GM12878 (cell line): ENCODE measurements around the gene LIN37. TPM values are rescaled to one million over a fixed set of nuclear protein-coding genes. Genes with fewer than 3 reads are reported as not detected.
A peak's percentile ranks its signal among the peaks of the same experiment; 100 is the strongest.

Source experiments
- BCL11A ChIP-seq: IDR thresholded peaks from 2 replicates; pipeline ENCODE4 v1.6.1; 2011; ENCODE audit warnings: low read depth, low read length
- BMI1 ChIP-seq: fragments of 450-650 bp; IDR thresholded peaks from 2 replicates; pipeline ENCODE4 v1.6.1; 2016; ENCODE audit warnings: mild to moderate bottlenecking, moderate library complexity, borderline replicate concordance
- CBX5 ChIP-seq: sonication (generic); IDR thresholded peaks from 2 replicates; pipeline ENCODE4 v1.6.1; 2016; ENCODE audit warnings: low read depth, moderate library complexity, mild to moderate bottlenecking, inconsistent platforms
- CHD4 ChIP-seq: fragments of 200-600 bp; sonication (generic); IDR thresholded peaks from 2 replicates; pipeline ENCODE4 v1.6.1; 2016; ENCODE audit warnings: mild to moderate bottlenecking
- CREB1 ChIP-seq: IDR thresholded peaks from 2 replicates; pipeline ENCODE4 v1.6.1; 2012; ENCODE audit warnings: low read depth, mild to moderate bottlenecking, inconsistent platforms
- NBN ChIP-seq: fragments of 450-650 bp; IDR thresholded peaks from 2 replicates; pipeline ENCODE4 v1.6.1; 2016
- NRF1 ChIP-seq: conservative IDR thresholded peaks from 2 replicates; pipeline ENCODE4 v1.6.1; 2011; ENCODE audit warnings: mild to moderate bottlenecking, low read depth, low read length, improper control_type of control experiment
- PAX5 ChIP-seq: IDR thresholded peaks from 2 replicates; pipeline ENCODE4 v1.6.1; 2011; ENCODE audit warnings: low read depth, low read length, borderline replicate concordance
- polyA plus RNA-seq, 11 experiments: library from polyadenylated mRNA; depleted of rRNA in 4 of 11; unstranded in 6 of 11; stranded (reverse) in 5 of 11; fragments of >200 nt; fragmentation: Nextera tagmentation in 4 of 11; fragmentation: Illumina TruSeq in 1 of 11; extraction: Ambion mirVana in 4 of 11; extraction: Trizol in 1 of 11; gene quantifications; 1 replicate in 1 of 11; 2 replicates in 10 of 11; pipeline versions ENCODE4 v1.2.1 to v1.2.3, GENCODE V29; 2011 to 2016; ENCODE audit warnings: inconsistent platforms in 2 of 11, missing spikeins in 2 of 11, low read depth in 1 of 11
- total RNA-seq, 4 experiments: library from RNA; depleted of rRNA in 3 of 4; stranded (reverse); fragments of >200 nt in 3 of 4; fragmentation: Illumina TruSeq in 1 of 4; extraction: Trizol in 1 of 4; gene quantifications; 2 replicates each; pipeline versions ENCODE4 v1.2.1 to v1.2.3, GENCODE V29; 2013 to 2021
- TF ChIP-seq, protein P1 (sequence below): IDR thresholded peaks from 2 replicates; pipeline ENCODE4 v1.6.1; 2012; ENCODE audit warnings: low read length, inconsistent platforms
- TF ChIP-seq, protein P2 (sequence below): fragments of 450-650 bp; IDR thresholded peaks from 2 replicates; pipeline ENCODE4 v1.6.1; 2017; ENCODE audit warnings: mild to moderate bottlenecking, moderate library complexity
- TF ChIP-seq, protein P3 (sequence below): fragments of 450-650 bp; IDR thresholded peaks from 2 replicates; pipeline ENCODE4 v1.6.1; 2017; ENCODE audit warnings: antibody characterized with exemption, mild to moderate bottlenecking, moderate library complexity
- TF ChIP-seq, protein P4 (sequence below): IDR thresholded peaks from 2 replicates; pipeline ENCODE4 v1.6.1; 2011; ENCODE audit warnings: borderline replicate concordance, low read depth, mild to moderate bottlenecking, moderate library complexity, mixed read lengths, low read length; ENCODE audit not compliant: insufficient read depth; ENCODE audit errors: extremely low read length
- TF ChIP-seq, protein P5 (sequence below): IDR thresholded peaks from 2 replicates; pipeline ENCODE4 v1.6.1; 2012; ENCODE audit warnings: improper control_type of control experiment, low read depth, low read length; ENCODE audit not compliant: insufficient replicate concordance

LIN37 gene
- total and polyA plus RNA-seq, 10 of the 15 experiments (the other 5 are each of a cell fraction or from before 2014, with no cell fraction given), result 0.69 to 11.9 (median 7.6) TPM

DNA sequence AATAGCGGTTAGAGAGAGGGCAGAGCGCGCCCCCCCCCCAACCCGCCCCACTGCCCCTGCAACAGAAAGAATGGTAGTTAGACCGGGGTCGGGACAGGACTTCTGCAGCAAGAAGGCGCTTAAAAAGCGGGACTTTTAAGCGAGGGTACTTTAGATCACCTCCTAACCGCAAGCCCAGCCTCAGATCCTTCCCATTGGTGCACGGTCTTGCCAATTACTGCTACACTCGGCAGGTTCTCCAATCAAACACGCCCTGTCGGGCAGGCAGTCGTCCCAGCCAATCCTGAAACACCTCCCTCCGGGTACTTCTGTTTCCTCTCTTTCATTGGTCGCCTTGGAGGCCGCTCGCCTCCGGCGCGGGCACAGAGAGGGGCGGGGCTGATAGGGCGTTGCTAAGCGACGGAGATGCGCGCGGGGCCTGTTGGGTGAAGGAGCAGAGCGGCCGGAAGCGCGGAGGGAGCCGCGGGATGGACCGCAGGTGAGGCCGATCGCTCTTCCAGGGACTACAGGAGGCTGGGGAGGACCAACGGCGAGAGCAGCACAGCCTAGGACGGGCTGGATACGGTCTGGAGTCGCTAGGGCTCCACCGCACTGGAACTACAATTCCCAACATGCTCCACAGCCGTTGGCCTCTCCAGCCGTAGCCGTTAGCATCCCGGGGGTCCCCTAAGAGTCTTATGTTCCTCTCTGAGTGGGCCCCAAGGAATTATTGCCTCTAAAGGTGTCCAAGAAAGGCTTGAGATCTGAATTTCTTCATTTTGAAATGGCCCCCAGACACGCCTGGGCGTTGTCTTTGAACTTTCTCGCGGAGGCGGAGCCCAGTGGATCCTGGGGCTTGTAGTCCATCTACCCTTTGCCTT, 9.6 kb downstream of the LIN37 start, which contains the start of gene PROSER3 (continued):
- TF ChIP-seq, protein P1, sequence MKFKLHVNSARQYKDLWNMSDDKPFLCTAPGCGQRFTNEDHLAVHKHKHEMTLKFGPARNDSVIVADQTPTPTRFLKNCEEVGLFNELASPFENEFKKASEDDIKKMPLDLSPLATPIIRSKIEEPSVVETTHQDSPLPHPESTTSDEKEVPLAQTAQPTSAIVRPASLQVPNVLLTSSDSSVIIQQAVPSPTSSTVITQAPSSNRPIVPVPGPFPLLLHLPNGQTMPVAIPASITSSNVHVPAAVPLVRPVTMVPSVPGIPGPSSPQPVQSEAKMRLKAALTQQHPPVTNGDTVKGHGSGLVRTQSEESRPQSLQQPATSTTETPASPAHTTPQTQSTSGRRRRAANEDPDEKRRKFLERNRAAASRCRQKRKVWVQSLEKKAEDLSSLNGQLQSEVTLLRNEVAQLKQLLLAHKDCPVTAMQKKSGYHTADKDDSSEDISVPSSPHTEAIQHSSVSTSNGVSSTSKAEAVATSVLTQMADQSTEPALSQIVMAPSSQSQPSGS, result no peak
- no peak for TF ChIP-seq CBX5
- peak; percentile 30; the same call in 1 of the 2 replicates for TF ChIP-seq NRF1
- TF ChIP-seq, protein P2, sequence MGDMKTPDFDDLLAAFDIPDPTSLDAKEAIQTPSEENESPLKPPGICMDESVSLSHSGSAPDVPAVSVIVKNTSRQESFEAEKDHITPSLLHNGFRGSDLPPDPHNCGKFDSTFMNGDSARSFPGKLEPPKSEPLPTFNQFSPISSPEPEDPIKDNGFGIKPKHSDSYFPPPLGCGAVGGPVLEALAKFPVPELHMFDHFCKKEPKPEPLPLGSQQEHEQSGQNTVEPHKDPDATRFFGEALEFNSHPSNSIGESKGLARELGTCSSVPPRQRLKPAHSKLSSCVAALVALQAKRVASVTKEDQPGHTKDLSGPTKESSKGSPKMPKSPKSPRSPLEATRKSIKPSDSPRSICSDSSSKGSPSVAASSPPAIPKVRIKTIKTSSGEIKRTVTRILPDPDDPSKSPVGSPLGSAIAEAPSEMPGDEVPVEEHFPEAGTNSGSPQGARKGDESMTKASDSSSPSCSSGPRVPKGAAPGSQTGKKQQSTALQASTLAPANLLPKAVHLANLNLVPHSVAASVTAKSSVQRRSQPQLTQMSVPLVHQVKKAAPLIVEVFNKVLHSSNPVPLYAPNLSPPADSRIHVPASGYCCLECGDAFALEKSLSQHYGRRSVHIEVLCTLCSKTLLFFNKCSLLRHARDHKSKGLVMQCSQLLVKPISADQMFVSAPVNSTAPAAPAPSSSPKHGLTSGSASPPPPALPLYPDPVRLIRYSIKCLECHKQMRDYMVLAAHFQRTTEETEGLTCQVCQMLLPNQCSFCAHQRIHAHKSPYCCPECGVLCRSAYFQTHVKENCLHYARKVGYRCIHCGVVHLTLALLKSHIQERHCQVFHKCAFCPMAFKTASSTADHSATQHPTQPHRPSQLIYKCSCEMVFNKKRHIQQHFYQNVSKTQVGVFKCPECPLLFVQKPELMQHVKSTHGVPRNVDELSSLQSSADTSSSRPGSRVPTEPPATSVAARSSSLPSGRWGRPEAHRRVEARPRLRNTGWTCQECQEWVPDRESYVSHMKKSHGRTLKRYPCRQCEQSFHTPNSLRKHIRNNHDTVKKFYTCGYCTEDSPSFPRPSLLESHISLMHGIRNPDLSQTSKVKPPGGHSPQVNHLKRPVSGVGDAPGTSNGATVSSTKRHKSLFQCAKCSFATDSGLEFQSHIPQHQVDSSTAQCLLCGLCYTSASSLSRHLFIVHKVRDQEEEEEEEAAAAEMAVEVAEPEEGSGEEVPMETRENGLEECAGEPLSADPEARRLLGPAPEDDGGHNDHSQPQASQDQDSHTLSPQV, result no peak
- no peak for TF ChIP-seq PAX5
- TF ChIP-seq, protein P3, sequence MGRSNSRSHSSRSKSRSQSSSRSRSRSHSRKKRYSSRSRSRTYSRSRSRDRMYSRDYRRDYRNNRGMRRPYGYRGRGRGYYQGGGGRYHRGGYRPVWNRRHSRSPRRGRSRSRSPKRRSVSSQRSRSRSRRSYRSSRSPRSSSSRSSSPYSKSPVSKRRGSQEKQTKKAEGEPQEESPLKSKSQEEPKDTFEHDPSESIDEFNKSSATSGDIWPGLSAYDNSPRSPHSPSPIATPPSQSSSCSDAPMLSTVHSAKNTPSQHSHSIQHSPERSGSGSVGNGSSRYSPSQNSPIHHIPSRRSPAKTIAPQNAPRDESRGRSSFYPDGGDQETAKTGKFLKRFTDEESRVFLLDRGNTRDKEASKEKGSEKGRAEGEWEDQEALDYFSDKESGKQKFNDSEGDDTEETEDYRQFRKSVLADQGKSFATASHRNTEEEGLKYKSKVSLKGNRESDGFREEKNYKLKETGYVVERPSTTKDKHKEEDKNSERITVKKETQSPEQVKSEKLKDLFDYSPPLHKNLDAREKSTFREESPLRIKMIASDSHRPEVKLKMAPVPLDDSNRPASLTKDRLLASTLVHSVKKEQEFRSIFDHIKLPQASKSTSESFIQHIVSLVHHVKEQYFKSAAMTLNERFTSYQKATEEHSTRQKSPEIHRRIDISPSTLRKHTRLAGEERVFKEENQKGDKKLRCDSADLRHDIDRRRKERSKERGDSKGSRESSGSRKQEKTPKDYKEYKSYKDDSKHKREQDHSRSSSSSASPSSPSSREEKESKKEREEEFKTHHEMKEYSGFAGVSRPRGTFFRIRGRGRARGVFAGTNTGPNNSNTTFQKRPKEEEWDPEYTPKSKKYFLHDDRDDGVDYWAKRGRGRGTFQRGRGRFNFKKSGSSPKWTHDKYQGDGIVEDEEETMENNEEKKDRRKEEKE, result no peak
- no peak for TF ChIP-seq BCL11A
- TF ChIP-seq, protein P4, sequence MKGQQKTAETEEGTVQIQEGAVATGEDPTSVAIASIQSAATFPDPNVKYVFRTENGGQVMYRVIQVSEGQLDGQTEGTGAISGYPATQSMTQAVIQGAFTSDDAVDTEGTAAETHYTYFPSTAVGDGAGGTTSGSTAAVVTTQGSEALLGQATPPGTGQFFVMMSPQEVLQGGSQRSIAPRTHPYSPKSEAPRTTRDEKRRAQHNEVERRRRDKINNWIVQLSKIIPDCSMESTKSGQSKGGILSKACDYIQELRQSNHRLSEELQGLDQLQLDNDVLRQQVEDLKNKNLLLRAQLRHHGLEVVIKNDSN, result no peak
- TF ChIP-seq NBN, result peak; percentile 50; the same call in 1 of the 2 replicates
- peak; percentile 60 for TF ChIP-seq CREB1
- no peak for TF ChIP-seq CHD4
- peak; percentile 100 for TF ChIP-seq BMI1
- TF ChIP-seq, protein P5, sequence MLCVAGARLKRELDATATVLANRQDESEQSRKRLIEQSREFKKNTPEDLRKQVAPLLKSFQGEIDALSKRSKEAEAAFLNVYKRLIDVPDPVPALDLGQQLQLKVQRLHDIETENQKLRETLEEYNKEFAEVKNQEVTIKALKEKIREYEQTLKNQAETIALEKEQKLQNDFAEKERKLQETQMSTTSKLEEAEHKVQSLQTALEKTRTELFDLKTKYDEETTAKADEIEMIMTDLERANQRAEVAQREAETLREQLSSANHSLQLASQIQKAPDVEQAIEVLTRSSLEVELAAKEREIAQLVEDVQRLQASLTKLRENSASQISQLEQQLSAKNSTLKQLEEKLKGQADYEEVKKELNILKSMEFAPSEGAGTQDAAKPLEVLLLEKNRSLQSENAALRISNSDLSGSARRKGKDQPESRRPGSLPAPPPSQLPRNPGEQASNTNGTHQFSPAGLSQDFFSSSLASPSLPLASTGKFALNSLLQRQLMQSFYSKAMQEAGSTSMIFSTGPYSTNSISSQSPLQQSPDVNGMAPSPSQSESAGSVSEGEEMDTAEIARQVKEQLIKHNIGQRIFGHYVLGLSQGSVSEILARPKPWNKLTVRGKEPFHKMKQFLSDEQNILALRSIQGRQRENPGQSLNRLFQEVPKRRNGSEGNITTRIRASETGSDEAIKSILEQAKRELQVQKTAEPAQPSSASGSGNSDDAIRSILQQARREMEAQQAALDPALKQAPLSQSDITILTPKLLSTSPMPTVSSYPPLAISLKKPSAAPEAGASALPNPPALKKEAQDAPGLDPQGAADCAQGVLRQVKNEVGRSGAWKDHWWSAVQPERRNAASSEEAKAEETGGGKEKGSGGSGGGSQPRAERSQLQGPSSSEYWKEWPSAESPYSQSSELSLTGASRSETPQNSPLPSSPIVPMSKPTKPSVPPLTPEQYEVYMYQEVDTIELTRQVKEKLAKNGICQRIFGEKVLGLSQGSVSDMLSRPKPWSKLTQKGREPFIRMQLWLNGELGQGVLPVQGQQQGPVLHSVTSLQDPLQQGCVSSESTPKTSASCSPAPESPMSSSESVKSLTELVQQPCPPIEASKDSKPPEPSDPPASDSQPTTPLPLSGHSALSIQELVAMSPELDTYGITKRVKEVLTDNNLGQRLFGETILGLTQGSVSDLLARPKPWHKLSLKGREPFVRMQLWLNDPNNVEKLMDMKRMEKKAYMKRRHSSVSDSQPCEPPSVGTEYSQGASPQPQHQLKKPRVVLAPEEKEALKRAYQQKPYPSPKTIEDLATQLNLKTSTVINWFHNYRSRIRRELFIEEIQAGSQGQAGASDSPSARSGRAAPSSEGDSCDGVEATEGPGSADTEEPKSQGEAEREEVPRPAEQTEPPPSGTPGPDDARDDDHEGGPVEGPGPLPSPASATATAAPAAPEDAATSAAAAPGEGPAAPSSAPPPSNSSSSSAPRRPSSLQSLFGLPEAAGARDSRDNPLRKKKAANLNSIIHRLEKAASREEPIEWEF, result no peak
